GM23338 (cell line): Measurements from ENCODE around the gene DPP3. TPM values are rescaled to one million over a fixed set of nuclear protein-coding genes. Genes with fewer than 3 reads are reported as not detected.
A peak's percentile ranks its signal among the peaks of the same experiment; 100 is the strongest.

Experiments used
- ATAC-seq: fragments of 200-7000 bp; cut with Tn5 transposase; 3 replicates; pipeline ENCODE4 v1.9.1; 2020
- DNase-seq: peaks from one replicate; pipeline ENCODE4 v3.0.0-alpha.2; 2015; ENCODE audit warnings: low spot score
- H2AFZ ChIP-seq: fragments of 200-600 bp; sonication (generic); 2 replicates; pipeline ENCODE4 v1.8.0; 2016; ENCODE audit warnings: antibody characterized with exemption, mild to moderate bottlenecking, moderate library complexity
- H3F3A ChIP-seq: fragments of 200-600 bp; sonication (generic); replicated peaks from 2 replicates; pipeline ENCODE4 v1.8.0; 2017; ENCODE audit warnings: antibody characterized with exemption, mixed run types, low read depth
- H3K27ac ChIP-seq: fragments of 200-600 bp; sonication (generic); 2 replicates; pipeline ENCODE4 v1.6.1; 2016; ENCODE audit warnings: low read depth
- H3K27me3 ChIP-seq: fragments of 200-600 bp; sonication (generic); 2 replicates; pipeline ENCODE4 v1.8.0; 2016; ENCODE audit warnings: mild to moderate bottlenecking, mixed run types, moderate library complexity; ENCODE audit not compliant: insufficient read depth
- H3K36me3 ChIP-seq: fragments of 200-600 bp; sonication (generic); 2 replicates; pipeline ENCODE4 v1.8.0; 2016; ENCODE audit warnings: mild to moderate bottlenecking; ENCODE audit not compliant: insufficient read depth
- H3K4me1 ChIP-seq: fragments of 200-600 bp; sonication (generic); 2 replicates; pipeline ENCODE4 v1.8.0; 2016; ENCODE audit warnings: mild to moderate bottlenecking, moderate library complexity; ENCODE audit not compliant: insufficient read depth
- H3K4me2 ChIP-seq: fragments of 200-600 bp; sonication (generic); 2 replicates; pipeline ENCODE4 v1.7.1; 2017; ENCODE audit warnings: mixed run types
- H3K4me3 ChIP-seq: fragments of 200-600 bp; sonication (generic); 2 replicates; pipeline ENCODE4 v1.6.1; 2016; ENCODE audit warnings: mixed run types
- H3K79me2 ChIP-seq: fragments of 200-600 bp; sonication (generic); replicated peaks from 2 replicates; pipeline ENCODE4 v1.8.0; 2017; ENCODE audit warnings: mild to moderate bottlenecking; ENCODE audit not compliant: insufficient read depth
- H3K9me2 ChIP-seq: fragments of 200-600 bp; sonication (generic); 2 replicates; pipeline ENCODE4 v1.8.0; 2017; ENCODE audit not compliant: insufficient read depth
- H4K20me1 ChIP-seq: fragments of 200-600 bp; sonication (generic); replicated peaks from 2 replicates; pipeline ENCODE4 v1.8.0; 2017; ENCODE audit warnings: mild to moderate bottlenecking; ENCODE audit not compliant: insufficient read depth
- H3K27ac Mint-ChIP-seq: 2 replicates; pipeline ENCODE4 v1.8.0; 2020; ENCODE audit warnings: inconsistent platforms, mild to moderate bottlenecking, moderate library complexity, mixed read lengths
- H3K27me3 Mint-ChIP-seq: 3 replicates; pipeline ENCODE4 v1.8.0; 2022; ENCODE audit warnings: low read depth, mild to moderate bottlenecking, moderate library complexity, mixed read lengths, inconsistent platforms; ENCODE audit not compliant: insufficient read depth, poor library complexity
- H3K36me3 Mint-ChIP-seq: 3 replicates; pipeline ENCODE4 v1.8.0; 2021; ENCODE audit warnings: low read depth, mild to moderate bottlenecking, inconsistent platforms, moderate library complexity, mixed read lengths
- H3K4me1 Mint-ChIP-seq: 3 replicates; pipeline ENCODE4 v1.8.0; 2020; ENCODE audit warnings: mild to moderate bottlenecking, inconsistent platforms, mixed read lengths
- H3K4me3 Mint-ChIP-seq: 3 replicates; pipeline ENCODE4 v1.8.0; 2021; ENCODE audit warnings: moderate library complexity, mild to moderate bottlenecking, inconsistent platforms, mixed read lengths
- H3K9me3 Mint-ChIP-seq: 3 replicates; pipeline ENCODE4 v1.8.0; 2020; ENCODE audit warnings: moderate library complexity, mild to moderate bottlenecking, inconsistent platforms, mixed read lengths
- EZH2phosphoT487 ChIP-seq: fragments of 200-600 bp; sonication (generic); IDR thresholded peaks from one replicate; pipeline ENCODE4 v1.8.1; 2018; ENCODE audit warnings: antibody characterized with exemption; ENCODE audit not compliant: unreplicated experiment
- NANOG ChIP-seq: IDR thresholded peaks from 2 replicates; pipeline ENCODE4 v1.6.1; 2016; ENCODE audit warnings: antibody characterized with exemption, borderline replicate concordance
- POLR2AphosphoS5 ChIP-seq: IDR thresholded peaks from 2 replicates; pipeline ENCODE4 v1.6.1; 2016; ENCODE audit warnings: antibody characterized with exemption, low read depth
- STAT1 ChIP-seq: IDR thresholded peaks from one replicate; pipeline ENCODE4 v1.6.1; 2016; ENCODE audit warnings: antibody characterized with exemption; ENCODE audit not compliant: unreplicated experiment
- ZNF114 ChIP-seq: fragments of 250-450 bp; sonication (Bioruptor Pico); IDR thresholded peaks from 2 replicates; pipeline ENCODE4 v1.5.0; 2020; ENCODE audit warnings: mild to moderate bottlenecking, moderate library complexity
- ZNF331 ChIP-seq: fragments of 250-450 bp; sonication (Bioruptor Pico); IDR thresholded peaks from 2 replicates; pipeline ENCODE4 v1.5.0; 2020; ENCODE audit warnings: low read depth, mild to moderate bottlenecking, moderate library complexity
- polyA plus RNA-seq: library from polyadenylated mRNA; unstranded; fragments of >200 nt; fragmentation: Nextera tagmentation; extraction: Ambion mirVana; gene quantifications from 2 replicates; pipeline ENCODE4 v1.2.1, GENCODE V29; 2016
- total RNA-seq: library from RNA; depleted of rRNA; stranded (reverse); fragments of >200 nt; shearing (Covaris generic); gene quantifications from 2 replicates; pipeline ENCODE4 v1.2.3, GENCODE V29; 2014
- TF ChIP-seq, protein P1 (sequence below): fragments of 250-450 bp; sonication (Bioruptor Pico); IDR thresholded peaks from 2 replicates; pipeline ENCODE4 v1.5.0; 2020; ENCODE audit warnings: mild to moderate bottlenecking, moderate library complexity
- TF ChIP-seq, protein P2 (sequence below), 2 experiments: fragments of 200-600 bp in 1 of 2; sonication (generic) in 1 of 2; conservative IDR thresholded peaks; 2 replicates each; pipeline versions ENCODE4 v1.5.1 to v1.6.1; 2016 to 2017; ENCODE audit warnings: antibody characterized with exemption in 2 of 2, low read depth in 2 of 2, mild to moderate bottlenecking in 2 of 2, moderate library complexity in 1 of 2
- TF ChIP-seq, protein P3 (sequence below): IDR thresholded peaks from 2 replicates; pipeline ENCODE4 v1.6.1; 2016; ENCODE audit warnings: antibody characterized with exemption
- TF ChIP-seq, protein P4 (sequence below): IDR thresholded peaks from one replicate; pipeline ENCODE4 v1.6.1; 2018; ENCODE audit warnings: antibody characterized with exemption; ENCODE audit not compliant: unreplicated experiment

The DPP3 gene
- total and polyA plus RNA-seq, 2 experiments from 2014 or later = 22.7 to 85.9 TPM

DNA sequence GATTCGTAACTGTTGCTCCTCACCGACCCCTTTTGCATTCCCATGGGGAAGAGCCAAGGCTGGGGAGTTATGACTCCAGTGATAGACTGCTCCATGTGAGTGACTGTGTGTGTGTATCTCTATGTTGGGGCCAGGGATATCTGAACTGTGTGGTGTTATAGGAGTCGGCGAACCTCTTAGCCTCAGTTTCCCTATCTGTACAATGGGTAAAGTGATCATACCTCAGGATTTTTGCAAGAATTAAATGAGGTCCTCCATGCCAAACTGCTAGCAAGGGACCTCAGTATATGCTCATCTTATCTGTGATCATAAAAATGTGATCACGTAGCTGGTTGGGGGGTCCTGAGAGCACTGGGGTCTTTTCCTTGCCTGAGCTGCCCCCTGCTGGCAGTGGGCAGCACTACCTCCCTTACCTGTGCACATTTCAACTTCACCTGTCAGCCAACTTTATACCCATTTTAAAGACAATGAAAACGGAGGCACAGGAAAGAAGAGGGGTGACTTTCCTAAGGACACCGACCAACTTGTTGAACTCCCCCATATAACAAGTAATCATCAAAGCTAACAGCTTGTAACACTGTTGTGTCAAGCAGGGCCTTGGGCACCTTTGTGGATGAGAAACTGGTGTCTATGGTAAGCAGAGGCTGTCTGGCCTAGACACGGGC is 1.4 kb upstream of the DPP3 start (continued):
- TF ChIP-seq, protein P1, sequence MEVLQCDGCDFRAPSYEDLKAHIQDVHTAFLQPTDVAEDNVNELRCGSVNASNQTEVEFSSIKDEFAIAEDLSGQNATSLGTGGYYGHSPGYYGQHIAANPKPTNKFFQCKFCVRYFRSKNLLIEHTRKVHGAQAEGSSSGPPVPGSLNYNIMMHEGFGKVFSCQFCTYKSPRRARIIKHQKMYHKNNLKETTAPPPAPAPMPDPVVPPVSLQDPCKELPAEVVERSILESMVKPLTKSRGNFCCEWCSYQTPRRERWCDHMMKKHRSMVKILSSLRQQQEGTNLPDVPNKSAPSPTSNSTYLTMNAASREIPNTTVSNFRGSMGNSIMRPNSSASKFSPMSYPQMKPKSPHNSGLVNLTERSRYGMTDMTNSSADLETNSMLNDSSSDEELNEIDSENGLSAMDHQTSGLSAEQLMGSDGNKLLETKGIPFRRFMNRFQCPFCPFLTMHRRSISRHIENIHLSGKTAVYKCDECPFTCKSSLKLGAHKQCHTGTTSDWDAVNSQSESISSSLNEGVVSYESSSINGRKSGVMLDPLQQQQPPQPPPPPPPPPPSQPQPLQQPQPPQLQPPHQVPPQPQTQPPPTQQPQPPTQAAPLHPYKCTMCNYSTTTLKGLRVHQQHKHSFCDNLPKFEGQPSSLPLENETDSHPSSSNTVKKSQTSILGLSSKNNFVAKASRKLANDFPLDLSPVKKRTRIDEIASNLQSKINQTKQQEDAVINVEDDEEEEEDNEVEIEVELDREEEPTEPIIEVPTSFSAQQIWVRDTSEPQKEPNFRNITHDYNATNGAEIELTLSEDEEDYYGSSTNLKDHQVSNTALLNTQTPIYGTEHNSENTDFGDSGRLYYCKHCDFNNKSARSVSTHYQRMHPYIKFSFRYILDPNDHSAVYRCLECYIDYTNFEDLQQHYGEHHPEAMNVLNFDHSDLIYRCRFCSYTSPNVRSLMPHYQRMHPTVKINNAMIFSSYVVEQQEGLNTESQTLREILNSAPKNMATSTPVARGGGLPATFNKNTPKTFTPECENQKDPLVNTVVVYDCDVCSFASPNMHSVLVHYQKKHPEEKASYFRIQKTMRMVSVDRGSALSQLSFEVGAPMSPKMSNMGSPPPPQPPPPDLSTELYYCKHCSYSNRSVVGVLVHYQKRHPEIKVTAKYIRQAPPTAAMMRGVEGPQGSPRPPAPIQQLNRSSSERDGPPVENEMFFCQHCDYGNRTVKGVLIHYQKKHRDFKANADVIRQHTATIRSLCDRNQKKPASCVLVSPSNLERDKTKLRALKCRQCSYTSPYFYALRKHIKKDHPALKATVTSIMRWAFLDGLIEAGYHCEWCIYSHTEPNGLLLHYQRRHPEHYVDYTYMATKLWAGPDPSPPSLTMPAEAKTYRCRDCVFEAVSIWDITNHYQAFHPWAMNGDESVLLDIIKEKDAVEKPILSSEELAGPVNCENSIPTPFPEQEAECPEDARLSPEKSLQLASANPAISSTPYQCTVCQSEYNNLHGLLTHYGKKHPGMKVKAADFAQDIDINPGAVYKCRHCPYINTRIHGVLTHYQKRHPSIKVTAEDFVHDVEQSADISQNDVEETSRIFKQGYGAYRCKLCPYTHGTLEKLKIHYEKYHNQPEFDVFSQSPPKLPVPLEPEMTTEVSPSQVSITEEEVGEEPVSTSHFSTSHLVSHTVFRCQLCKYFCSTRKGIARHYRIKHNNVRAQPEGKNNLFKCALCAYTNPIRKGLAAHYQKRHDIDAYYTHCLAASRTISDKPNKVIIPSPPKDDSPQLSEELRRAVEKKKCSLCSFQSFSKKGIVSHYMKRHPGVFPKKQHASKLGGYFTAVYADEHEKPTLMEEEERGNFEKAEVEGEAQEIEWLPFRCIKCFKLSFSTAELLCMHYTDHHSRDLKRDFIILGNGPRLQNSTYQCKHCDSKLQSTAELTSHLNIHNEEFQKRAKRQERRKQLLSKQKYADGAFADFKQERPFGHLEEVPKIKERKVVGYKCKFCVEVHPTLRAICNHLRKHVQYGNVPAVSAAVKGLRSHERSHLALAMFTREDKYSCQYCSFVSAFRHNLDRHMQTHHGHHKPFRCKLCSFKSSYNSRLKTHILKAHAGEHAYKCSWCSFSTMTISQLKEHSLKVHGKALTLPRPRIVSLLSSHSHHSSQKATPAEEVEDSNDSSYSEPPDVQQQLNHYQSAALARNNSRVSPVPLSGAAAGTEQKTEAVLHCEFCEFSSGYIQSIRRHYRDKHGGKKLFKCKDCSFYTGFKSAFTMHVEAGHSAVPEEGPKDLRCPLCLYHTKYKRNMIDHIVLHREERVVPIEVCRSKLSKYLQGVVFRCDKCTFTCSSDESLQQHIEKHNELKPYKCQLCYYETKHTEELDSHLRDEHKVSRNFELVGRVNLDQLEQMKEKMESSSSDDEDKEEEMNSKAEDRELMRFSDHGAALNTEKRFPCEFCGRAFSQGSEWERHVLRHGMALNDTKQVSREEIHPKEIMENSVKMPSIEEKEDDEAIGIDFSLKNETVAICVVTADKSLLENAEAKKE = no peak
- no peak for TF ChIP-seq ZNF114

DNA sequence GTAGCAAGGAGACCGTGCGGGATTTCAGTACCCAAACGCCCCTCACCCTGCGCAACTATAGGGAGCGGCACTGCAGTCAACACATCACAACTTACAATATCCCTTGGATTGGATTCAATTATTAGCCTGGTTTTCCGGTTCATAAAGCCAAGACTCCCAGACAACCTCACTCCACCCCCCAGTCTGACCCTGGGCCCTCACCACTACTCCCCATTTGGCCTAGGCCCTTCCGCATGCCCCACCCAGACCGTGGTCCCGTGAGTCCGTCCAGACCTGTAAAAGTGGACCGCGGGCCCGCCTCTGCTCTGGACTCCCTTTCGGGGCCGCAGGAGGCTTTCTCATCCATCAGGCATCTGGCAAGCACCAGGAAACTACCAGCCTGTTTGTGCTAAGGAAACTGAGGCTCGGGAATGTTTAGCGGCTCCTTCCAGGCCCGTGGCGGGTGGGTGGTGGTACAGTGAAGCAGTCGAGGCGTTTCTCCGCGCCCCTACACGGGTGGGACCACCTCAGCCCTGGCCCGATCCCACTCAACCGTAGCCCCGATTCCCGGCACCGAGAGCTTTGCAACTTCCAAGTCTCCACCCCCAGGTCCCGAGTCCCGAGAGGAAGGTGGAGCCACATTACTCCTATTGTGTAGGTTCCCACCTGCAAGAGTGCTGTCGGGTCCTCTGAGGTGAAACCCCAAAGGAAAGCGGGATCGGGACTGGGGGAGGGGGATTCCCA is 679 bp upstream of the DPP3 start:
- peaks cover 11% of the 10 kb centered on the region for H3K27me3 Mint-ChIP-seq
- peaks cover 8% of the 10 kb centered on the region for H3K4me1 ChIP-seq
- H2AFZ ChIP-seq = peak overlapping the region; percentile 90
- peak overlapping the region; percentile 86 for H3K4me3 Mint-ChIP-seq
- peaks cover 21% of the 10 kb centered on the region for H3K4me1 Mint-ChIP-seq
- peaks cover 4% of the 10 kb centered on the region; the same call in 1 of the 3 replicates for H3K36me3 Mint-ChIP-seq
- no peaks in the 10 kb centered on the region for H3K9me3 Mint-ChIP-seq
- peak overlapping the region; percentile 91 for H3K27ac Mint-ChIP-seq
- DNase-seq (peak; percentile 62), ATAC-seq (peak; percentile 56)
- no peaks in the 10 kb centered on the region; the same call in none of the 2 replicates for H4K20me1 ChIP-seq
- H3K27ac ChIP-seq = peak overlapping the region; percentile 94
- H3K9me2 ChIP-seq = no peaks in the 10 kb centered on the region
- peak overlapping the region; percentile 95 for H3K4me2 ChIP-seq
- H3F3A ChIP-seq = peaks cover 16% of the 10 kb centered on the region; the same call in 1 of the 2 replicates
- no peaks in the 10 kb centered on the region for H3K27me3 ChIP-seq
- peaks cover 8% of the 10 kb centered on the region; the same call in 1 of the 2 replicates for H3K36me3 ChIP-seq
- peak overlapping the region; percentile 63 for H3K4me3 ChIP-seq
- peaks cover 9% of the 10 kb centered on the region; the same call in 1 of the 2 replicates for H3K79me2 ChIP-seq
- TF ChIP-seq, protein P2, sequence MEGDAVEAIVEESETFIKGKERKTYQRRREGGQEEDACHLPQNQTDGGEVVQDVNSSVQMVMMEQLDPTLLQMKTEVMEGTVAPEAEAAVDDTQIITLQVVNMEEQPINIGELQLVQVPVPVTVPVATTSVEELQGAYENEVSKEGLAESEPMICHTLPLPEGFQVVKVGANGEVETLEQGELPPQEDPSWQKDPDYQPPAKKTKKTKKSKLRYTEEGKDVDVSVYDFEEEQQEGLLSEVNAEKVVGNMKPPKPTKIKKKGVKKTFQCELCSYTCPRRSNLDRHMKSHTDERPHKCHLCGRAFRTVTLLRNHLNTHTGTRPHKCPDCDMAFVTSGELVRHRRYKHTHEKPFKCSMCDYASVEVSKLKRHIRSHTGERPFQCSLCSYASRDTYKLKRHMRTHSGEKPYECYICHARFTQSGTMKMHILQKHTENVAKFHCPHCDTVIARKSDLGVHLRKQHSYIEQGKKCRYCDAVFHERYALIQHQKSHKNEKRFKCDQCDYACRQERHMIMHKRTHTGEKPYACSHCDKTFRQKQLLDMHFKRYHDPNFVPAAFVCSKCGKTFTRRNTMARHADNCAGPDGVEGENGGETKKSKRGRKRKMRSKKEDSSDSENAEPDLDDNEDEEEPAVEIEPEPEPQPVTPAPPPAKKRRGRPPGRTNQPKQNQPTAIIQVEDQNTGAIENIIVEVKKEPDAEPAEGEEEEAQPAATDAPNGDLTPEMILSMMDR (conservative IDR thresholded peaks at IDR 0.05; ENCODE audit: low read depth in 2 of 2) = no peak
- TF ChIP-seq, protein P3, sequence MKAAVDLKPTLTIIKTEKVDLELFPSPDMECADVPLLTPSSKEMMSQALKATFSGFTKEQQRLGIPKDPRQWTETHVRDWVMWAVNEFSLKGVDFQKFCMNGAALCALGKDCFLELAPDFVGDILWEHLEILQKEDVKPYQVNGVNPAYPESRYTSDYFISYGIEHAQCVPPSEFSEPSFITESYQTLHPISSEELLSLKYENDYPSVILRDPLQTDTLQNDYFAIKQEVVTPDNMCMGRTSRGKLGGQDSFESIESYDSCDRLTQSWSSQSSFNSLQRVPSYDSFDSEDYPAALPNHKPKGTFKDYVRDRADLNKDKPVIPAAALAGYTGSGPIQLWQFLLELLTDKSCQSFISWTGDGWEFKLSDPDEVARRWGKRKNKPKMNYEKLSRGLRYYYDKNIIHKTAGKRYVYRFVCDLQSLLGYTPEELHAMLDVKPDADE = no peak
- TF ChIP-seq STAT1 (no peak), NANOG (no peak), EZH2phosphoT487 (no peak), POLR2AphosphoS5 (no peak), ZNF331 (CRISPR knock-in tag) (no peak)
- TF ChIP-seq, protein P4, sequence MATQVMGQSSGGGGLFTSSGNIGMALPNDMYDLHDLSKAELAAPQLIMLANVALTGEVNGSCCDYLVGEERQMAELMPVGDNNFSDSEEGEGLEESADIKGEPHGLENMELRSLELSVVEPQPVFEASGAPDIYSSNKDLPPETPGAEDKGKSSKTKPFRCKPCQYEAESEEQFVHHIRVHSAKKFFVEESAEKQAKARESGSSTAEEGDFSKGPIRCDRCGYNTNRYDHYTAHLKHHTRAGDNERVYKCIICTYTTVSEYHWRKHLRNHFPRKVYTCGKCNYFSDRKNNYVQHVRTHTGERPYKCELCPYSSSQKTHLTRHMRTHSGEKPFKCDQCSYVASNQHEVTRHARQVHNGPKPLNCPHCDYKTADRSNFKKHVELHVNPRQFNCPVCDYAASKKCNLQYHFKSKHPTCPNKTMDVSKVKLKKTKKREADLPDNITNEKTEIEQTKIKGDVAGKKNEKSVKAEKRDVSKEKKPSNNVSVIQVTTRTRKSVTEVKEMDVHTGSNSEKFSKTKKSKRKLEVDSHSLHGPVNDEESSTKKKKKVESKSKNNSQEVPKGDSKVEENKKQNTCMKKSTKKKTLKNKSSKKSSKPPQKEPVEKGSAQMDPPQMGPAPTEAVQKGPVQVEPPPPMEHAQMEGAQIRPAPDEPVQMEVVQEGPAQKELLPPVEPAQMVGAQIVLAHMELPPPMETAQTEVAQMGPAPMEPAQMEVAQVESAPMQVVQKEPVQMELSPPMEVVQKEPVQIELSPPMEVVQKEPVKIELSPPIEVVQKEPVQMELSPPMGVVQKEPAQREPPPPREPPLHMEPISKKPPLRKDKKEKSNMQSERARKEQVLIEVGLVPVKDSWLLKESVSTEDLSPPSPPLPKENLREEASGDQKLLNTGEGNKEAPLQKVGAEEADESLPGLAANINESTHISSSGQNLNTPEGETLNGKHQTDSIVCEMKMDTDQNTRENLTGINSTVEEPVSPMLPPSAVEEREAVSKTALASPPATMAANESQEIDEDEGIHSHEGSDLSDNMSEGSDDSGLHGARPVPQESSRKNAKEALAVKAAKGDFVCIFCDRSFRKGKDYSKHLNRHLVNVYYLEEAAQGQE = no peak
